Measurements from ENCODE around the gene U2AF2.

U2AF2 gene

DNA sequence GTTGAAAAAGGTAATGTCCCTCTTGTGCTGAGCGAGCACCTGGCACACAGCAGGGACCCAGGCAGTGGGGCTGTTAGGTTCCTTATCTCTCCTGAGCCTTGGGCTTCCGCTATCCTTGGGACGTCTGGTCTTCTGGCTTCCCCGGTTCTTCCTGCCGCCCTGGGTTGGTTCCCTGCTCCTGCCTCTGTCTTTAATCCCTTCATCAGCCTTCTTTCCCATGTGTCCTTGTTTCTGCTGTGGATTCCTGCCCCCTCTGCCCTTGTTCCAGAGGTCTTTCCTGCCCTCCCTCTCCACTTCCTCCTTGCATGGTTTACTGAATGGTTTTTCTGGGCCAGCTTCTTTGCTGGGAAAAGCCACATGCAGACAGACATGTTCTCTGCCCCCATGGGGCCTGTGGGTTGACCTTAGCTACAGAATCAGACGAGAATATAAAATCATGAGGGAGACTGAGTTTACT, 22.8 kb downstream of the U2AF2 start:
- peaks cover 38% of the 10 kb centered on the region for H3K4me1 Mint-ChIP-seq (ENCODE audit: low read depth)
- H3K4me3 Mint-ChIP-seq = peak overlapping the region; percentile 31
- H3K9me3 Mint-ChIP-seq = no peaks in the 10 kb centered on the region
- peak overlapping the region; percentile 44 for H3K27ac Mint-ChIP-seq
- peaks cover 21% of the 10 kb centered on the region for H3K36me3 Mint-ChIP-seq (ENCODE audit: low read depth)
- no peaks in the 10 kb centered on the region for H3K27me3 Mint-ChIP-seq (ENCODE audit: low read depth)

DNA sequence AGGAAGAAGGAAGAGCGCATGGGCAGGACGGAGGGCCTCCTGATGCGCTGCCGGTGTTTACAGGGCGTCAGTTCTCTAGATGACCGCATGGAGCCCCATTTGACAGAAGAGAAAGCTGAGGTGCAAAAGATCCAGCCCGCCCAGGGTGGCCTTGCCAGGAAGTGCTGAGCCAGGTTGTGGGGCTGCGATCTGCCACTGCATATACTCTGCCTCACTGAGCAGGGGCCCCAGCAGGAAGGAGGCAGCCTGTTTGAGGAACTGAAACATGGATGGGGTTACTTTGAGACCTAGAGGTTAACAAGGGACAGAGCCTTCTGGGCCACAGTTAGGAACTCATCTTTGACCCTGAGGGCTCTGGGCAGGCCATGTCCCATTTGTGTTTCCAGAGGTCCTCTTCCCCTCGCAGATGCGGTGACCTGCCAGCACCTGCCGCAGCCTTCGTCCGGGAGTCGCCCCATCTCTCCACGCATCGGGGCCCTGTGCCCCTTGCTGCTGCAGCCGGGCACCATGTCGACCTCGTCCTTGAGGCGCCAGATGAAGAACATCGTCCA, 23.4 kb downstream of the U2AF2 start:
- H3K27me3 Mint-ChIP-seq (ENCODE audit: low read depth) = no peaks in the 10 kb centered on the region
- H3K4me3 Mint-ChIP-seq = no peak overlapping the region
- no peaks in the 10 kb centered on the region for H3K9me3 Mint-ChIP-seq
- peaks cover 21% of the 10 kb centered on the region for H3K36me3 Mint-ChIP-seq (ENCODE audit: low read depth)
- no peak overlapping the region for H3K27ac Mint-ChIP-seq
- peaks cover 38% of the 10 kb centered on the region for H3K4me1 Mint-ChIP-seq (ENCODE audit: low read depth)

DNA sequence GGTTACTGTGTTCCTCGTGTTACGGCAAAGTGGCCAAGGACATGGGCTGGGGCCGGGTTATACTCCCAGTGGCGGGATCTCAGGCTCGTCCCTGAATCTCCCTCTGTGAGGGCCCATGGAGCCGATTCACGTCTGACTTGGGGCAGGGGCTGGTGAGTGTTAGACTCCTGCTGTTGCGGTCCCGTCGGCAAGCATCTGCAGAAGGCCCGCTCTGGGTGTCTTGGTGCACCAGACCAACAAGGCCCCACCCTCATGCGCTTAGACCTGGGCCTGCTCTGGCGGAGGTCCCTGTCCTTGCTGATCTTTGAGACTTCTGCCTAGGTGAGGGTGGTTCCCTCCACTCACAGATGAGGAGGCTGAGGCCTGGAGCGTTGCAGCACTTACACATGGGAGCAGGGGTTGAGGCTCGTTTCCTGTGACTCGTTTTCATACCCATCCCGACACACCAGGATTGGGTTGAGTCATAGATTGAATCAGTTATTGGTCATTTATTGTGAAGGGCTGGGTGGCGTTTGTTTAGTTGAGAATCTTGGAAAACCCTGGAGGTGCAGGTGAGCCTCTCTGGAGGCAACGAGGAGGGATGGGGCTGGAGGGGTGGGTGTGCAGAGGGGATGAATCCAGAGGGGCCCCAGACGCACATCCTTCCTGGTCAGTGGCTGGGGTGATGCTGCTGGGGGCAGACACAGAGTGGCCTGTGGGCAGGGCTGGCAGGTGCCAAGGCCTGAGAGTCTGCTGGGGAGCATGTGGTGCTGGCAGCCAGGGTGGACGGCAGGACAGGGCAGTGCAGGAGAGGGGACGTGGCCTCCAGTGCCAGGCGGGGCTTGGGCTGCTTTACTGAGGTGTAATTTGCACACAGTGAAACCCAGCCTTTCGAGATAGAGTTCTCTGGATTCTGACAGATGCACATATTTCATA, 24.8 kb downstream of the U2AF2 start:
- Mint-ChIP-seq H3K27me3 (ENCODE audit: low read depth) (no peaks in the 10 kb centered on the region), H3K36me3 (ENCODE audit: low read depth) (peaks cover 26% of the 10 kb centered on the region), H3K9me3 (no peaks in the 10 kb centered on the region), H3K4me1 (ENCODE audit: low read depth) (peaks cover 29% of the 10 kb centered on the region), H3K27ac (peak overlapping the region; percentile 13), H3K4me3 (no peak overlapping the region)

DNA sequence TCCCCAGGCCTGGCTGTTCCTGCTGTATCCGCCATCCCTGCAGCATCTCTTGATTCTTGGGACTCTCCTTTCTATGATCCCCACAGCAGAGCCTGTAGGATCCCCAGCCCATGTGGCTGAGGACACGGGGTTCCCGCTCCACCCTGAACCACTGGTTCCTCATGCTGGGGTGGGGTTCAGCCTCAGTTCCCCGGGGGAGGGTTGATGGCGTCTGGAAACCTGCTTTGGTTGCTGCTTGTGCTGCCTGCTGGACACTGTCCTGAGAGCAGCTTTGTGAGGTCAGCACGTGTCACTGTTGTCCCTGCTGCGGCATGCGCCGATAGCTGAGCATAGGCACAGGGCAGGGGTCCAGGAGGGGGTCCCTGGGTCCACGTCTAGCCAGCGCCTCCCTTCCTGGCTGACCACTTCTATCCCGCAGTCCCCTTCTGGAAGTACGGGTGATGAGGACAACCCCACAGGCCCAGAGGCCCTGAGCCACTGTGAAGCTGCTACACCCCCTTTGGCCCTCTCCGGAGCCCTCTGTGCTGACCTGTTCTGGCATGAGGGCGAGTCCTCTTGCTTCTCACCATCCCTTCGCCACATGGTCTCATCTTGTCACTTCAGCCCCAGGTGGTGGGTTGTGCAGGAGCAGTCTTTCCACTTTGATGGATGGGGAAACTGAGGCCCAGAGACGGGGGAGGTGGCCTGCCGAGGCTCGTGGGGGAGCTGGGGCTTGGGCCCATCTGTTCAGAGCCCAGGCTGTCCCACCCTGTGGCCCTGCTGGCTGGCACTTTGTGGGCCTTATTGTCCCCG, 25.7 kb downstream of the U2AF2 start:
- no peak overlapping the region for H3K4me3 Mint-ChIP-seq
- H3K27ac Mint-ChIP-seq = no peak overlapping the region
- H3K36me3 Mint-ChIP-seq (ENCODE audit: low read depth) = peaks cover 24% of the 10 kb centered on the region
- H3K4me1 Mint-ChIP-seq (ENCODE audit: low read depth) = peaks cover 28% of the 10 kb centered on the region
- H3K27me3 Mint-ChIP-seq (ENCODE audit: low read depth) = no peaks in the 10 kb centered on the region
- H3K9me3 Mint-ChIP-seq = no peaks in the 10 kb centered on the region

DNA sequence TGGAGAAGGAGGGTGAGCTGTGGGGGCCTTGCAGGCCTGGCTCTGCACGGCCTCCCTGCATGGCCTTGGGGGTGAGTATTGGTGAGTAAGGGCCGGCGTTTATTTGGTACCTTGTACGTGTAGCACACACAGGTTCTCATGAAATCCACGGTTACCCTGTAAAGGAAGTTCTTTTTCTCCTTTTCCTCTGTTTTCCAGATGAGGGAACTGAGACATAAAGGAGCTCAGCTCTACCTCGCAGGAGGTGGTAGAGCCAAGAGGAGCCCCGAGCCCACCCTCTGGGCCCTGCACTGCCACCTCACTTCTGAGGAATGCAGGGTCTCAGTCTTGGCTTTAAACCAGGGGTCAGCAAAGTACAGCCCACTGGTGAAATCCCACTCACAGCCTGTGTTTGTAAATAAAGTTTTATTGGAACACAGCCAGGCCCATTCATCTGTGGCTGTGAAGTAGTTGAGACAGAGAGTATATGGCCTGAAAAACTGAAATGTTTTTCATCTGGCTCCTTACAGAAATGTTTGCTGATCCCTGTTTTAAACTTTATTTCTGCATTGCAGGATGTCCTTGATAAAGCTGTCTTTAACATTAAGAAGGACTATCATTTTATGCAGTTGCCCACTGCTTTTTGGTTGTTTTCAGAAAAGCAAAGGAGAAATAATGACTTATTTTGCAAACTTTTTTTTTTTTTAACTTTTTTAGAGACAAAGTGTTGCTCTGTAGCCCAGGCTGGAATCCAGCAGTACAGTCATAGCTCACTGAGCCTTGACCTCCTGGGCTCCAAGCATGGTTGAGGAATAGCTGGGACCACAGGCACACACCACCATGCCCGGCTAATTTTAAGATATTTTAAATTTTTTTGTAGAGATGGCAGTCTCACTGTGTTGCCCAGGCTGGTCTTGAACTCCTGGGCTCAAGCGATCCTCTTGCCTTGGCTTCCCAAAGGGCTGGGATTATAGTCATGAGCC, 26.6 kb downstream of the U2AF2 start:
- Mint-ChIP-seq H3K27me3 (ENCODE audit: low read depth) (no peaks in the 10 kb centered on the region), H3K27ac (no peak overlapping the region), H3K4me1 (ENCODE audit: low read depth) (peaks cover 22% of the 10 kb centered on the region), H3K36me3 (ENCODE audit: low read depth) (peaks cover 29% of the 10 kb centered on the region), H3K4me3 (no peak overlapping the region), H3K9me3 (no peaks in the 10 kb centered on the region)

GRCh38 chr19:55683449-55684261, 28.8 kb downstream of the U2AF2 start:
- Mint-ChIP-seq H3K27ac (no peak overlapping the region), H3K36me3 (ENCODE audit: low read depth) (peaks cover 17% of the 10 kb centered on the region), H3K4me3 (no peak overlapping the region), H3K9me3 (no peaks in the 10 kb centered on the region), H3K27me3 (ENCODE audit: low read depth) (no peaks in the 10 kb centered on the region), H3K4me1 (ENCODE audit: low read depth) (peaks cover 9% of the 10 kb centered on the region)

GRCh38 chr19:55684946-55685681, 30.3 kb downstream of the U2AF2 start:
- peaks cover 3% of the 10 kb centered on the region for H3K4me1 Mint-ChIP-seq (ENCODE audit: low read depth)
- no peak overlapping the region for H3K4me3 Mint-ChIP-seq
- peaks cover 14% of the 10 kb centered on the region for H3K36me3 Mint-ChIP-seq (ENCODE audit: low read depth)
- no peaks in the 10 kb centered on the region for H3K9me3 Mint-ChIP-seq
- H3K27ac Mint-ChIP-seq = no peak overlapping the region
- no peaks in the 10 kb centered on the region for H3K27me3 Mint-ChIP-seq (ENCODE audit: low read depth)

DNA sequence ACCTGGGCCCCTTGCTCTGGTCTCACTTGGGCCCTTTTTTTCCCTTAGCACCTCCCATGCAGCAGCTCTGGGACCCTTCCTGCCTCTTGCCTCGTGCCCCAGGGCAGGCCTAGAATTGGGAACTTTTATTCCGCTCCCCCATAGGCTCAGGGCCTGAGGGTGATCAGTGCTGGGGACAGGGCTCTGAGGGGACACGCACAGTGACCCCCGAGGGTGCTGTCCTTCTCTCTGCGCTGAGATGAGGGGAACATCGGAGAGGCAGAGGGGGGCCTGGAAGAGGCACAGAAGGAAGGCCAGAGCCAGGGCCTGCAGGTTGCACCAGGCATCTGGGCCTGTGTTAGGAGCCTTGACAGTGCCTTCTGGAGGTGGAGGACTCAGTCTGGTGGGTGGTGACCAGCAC, 30.9 kb downstream of the U2AF2 start:
- Mint-ChIP-seq H3K9me3 (no peaks in the 10 kb centered on the region), H3K4me1 (ENCODE audit: low read depth) (peaks cover 2% of the 10 kb centered on the region), H3K36me3 (ENCODE audit: low read depth) (peaks cover 14% of the 10 kb centered on the region), H3K27ac (no peak overlapping the region), H3K27me3 (ENCODE audit: low read depth) (no peaks in the 10 kb centered on the region), H3K4me3 (no peak overlapping the region)

DNA sequence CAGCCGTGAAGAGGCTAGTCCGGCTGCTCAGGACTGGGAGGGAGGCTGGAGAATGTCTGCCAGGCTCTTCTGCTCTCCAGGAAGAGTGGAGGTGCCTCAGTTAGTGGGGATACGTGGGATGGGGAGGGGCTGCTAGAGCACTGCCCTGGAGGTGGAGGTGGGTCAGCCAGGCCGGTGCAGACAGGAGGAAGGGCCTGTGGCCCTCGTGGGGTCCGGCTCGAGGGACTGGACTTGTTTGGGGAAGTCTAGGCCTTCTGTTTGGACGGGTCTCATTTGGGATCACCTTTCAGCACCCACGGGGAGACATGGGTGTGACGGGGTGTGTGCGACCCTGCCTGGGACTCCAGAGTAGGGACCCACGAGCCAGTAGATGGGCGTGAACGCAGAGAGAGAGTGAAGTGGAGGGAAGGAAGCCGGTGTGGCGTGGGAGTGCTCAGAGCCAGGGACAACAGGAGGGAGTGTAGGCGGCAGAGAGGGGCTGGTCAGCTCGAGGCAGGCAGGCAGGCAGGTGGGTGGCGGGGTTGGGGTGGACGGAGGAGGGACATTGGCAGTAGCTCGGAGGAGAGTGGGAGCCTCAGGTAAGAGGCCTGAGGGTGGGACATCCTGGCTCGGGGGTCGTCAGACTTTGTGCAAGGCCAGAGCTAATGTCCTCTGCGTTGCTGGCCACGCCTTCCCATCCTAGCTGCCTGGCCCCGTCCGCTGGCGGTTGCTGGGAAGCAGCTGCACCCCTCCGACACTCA, 31.6 kb downstream of the U2AF2 start:
- Mint-ChIP-seq H3K4me3 (no peak overlapping the region), H3K4me1 (ENCODE audit: low read depth) (peaks cover 2% of the 10 kb centered on the region), H3K9me3 (no peaks in the 10 kb centered on the region), H3K27me3 (ENCODE audit: low read depth) (no peaks in the 10 kb centered on the region), H3K36me3 (ENCODE audit: low read depth) (peaks cover 14% of the 10 kb centered on the region), H3K27ac (no peak overlapping the region)

DNA sequence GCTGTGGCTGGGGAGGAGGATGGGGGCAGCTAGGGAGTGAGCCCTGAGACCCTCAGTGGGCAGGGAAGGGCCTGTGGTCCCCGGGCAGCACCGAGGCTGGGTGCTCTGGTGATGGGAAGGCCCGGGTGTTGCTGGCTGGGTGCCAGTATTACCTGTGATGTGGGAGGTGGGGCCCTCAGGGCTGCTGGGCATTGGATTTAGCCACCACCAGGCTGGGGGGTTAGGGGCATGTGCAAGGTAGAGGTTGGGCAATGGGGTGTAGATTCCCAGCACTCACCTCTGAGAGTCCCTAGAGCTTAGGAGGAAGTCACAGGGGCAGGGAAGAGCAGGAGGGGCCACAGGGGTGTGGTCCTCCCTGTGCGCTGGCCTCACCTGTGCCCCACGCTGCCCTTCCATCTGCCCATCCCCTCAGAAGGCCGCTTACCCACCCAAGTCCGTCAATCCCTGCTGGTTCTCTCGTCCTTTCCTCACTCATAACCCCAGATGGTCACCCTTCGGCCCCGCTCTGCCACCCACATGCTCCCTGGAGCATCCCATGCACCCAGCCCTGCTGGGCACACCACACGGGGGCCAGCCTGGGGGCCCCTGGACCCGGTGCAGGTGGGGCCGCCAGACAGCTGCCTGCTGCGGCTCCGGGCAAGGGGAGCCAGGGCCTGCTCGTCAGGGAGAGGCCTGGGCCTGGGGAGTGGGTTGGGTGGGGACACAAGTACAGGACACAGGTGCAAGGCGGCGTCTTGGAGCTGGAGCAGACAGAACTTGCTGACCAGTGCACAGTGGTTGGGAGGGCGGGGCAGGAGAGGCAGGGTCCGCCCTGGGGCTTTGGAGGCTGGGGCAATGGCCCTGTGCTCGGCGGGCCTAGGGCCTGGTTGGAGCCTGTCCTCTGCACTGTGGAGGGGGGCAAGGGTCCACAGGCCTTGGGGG, 32.7 kb downstream of the U2AF2 start:
- Mint-ChIP-seq H3K4me3 (no peak overlapping the region), H3K27ac (no peak overlapping the region), H3K9me3 (no peaks in the 10 kb centered on the region), H3K36me3 (ENCODE audit: low read depth) (peaks cover 12% of the 10 kb centered on the region), H3K27me3 (ENCODE audit: low read depth) (no peaks in the 10 kb centered on the region), H3K4me1 (ENCODE audit: low read depth) (peaks cover 2% of the 10 kb centered on the region)

DNA sequence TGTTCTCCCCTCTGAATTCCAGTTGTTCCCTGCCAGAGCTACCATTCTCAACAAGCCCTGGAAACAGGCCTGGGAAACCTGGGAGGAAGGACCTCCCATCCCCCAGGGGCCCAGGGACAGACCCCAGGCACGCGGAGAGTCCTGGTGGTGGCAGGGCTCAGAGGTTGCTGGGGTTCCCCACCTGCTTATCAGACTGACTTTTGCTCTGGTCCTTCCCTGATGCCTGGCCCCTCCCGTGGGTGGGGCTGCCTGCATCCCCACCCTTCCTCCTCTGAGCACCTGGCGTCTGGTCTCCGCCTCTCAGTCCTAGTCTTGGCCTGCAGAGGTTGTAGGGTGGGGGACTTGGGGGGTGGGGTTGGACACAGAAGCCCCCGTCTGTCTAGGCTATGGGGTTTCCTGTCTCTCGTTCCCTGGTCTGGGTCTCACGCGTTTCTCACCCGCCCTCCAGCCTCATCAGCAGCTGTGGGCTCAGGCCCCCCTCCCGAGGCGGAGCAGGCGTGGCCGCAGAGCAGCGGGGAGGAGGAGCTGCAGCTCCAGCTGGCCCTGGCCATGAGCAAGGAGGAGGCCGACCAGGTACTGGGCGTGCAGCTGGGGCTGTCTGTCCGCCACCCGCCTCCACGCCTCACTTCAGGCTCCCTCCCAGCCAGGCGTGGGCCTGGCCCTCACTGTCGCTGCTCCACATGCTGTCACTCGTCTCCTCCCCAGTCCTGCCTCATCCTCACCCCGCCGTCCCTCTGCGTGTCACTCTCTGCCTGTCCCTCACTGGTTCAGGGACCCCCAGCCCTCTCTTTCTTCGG, 33.8 kb downstream of the U2AF2 start:
- H3K9me3 Mint-ChIP-seq = no peaks in the 10 kb centered on the region
- H3K4me1 Mint-ChIP-seq (ENCODE audit: low read depth) = peaks cover 2% of the 10 kb centered on the region
- no peak overlapping the region for H3K27ac Mint-ChIP-seq
- H3K4me3 Mint-ChIP-seq = no peak overlapping the region
- peaks cover 10% of the 10 kb centered on the region for H3K36me3 Mint-ChIP-seq (ENCODE audit: low read depth)
- no peaks in the 10 kb centered on the region for H3K27me3 Mint-ChIP-seq (ENCODE audit: low read depth)

Measured in T-helper 1 cell treated with Interleukin-12 subunit alpha and Interleukin-12 subunit beta and Interleukin-4 antibody, amounts not matched to agents 30 μg/mL and 1 μg/mL, for 36 hours (primary cell).